Measurements from ENCODE around the gene CBX5. TPM values are rescaled to one million over a fixed set of nuclear protein-coding genes. Genes with fewer than 3 reads are reported as not detected.
"Not testable (repeated sequence)": the region's sequence is repeated elsewhere in the genome, so short reads cannot be mapped to it uniquely, and the experiment has no call there.

The CBX5 gene
- total and polyA plus RNA-seq, 9 of the 15 experiments (the other 6 are each of a cell fraction or from before 2014, with no cell fraction given) = 32.6 to 102 (median 59.2) TPM

DNA sequence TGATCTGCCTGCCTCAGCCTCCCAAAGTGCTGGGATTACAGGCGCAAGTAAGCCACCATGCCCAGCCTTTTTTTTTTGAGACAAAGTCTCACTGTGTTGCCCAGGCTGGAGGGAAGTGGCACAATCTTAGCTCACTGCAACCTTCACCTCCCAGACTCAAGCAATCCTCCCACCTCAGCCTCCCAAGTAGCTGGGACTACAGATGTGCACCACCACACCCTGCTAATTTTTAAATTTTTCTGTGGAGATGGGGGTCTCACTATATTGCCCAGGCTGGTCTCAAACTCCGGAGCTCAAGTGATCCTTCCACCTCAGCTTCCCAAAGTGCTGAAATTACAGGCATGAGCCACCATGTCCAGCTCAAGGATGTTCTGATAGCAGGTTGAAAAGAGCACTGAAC, 85.3 kb downstream of the CBX5 start:
- H4K20me1 ChIP-seq (replicated peaks; ENCODE audit: control insufficient read depth, insufficient read depth, low read length); ATAC-seq; FAIRE-seq; H3K9ac ChIP-seq (ENCODE audit: insufficient read depth in 1 of 2, low read depth in 2 of 2, low read length in 2 of 2); H2AFZ ChIP-seq (ENCODE audit: low read depth, low read length); intact Hi-C loops (cut with micrococcal nuclease); H3K9me1 ChIP-seq (ENCODE audit: control insufficient read depth, insufficient read depth, low read length); DNase-seq (ENCODE audit: extremely low read depth in 1 of 4, low spot score in 3 of 4); H3K4me2 ChIP-seq (ENCODE audit: insufficient read depth, low read length); H3K9me3 ChIP-seq (replicated peaks; ENCODE audit: control insufficient read depth, insufficient read depth, low read depth, low read length); H3K79me2 ChIP-seq (ENCODE audit: control insufficient read depth, insufficient read depth, low read length); BruUV-seq (replicated peaks); CTCF ChIA-PET (ENCODE audit: low intra/inter-chr PET ratio); H3K36me3 ChIP-seq (ENCODE audit: control insufficient read depth, insufficient read depth, low read length); H3K27me3 ChIP-seq (ENCODE audit: control insufficient read depth in 2 of 2, insufficient read depth in 2 of 2, low read length in 2 of 2); H3K4me3 ChIP-seq; H3K27ac ChIP-seq (ENCODE audit: extremely low read depth, low read depth, low read length): not testable (repeated sequence)
- POLR2A ChIA-PET = interaction anchor here (0.6 to 1.9 kb wide), 5 partner anchors 11 to 456 kb away, joined by 3 to 7 read pairs (median 4); no protein-coding TSS in a partner anchor
- H3K4me1 ChIP-seq (replicated peaks in 1 of 2; ENCODE audit: control insufficient read depth in 2 of 2, insufficient read depth in 2 of 2, low read length in 2 of 2) = peaks cover 33 to 36% of the 10 kb centered on the region in 2 experiments
- WGBS (ENCODE audit: insufficient coverage, low coverage, missing lambda C conversion rate) = 10% methylated on average over 2 of the region's 2 CpGs
- in situ Hi-C loops (cut with MboI) = loop anchor here (10.0 kb wide), 1 partner anchor 170 kb away; the partner anchor contains the start of gene HOXC6

DNA sequence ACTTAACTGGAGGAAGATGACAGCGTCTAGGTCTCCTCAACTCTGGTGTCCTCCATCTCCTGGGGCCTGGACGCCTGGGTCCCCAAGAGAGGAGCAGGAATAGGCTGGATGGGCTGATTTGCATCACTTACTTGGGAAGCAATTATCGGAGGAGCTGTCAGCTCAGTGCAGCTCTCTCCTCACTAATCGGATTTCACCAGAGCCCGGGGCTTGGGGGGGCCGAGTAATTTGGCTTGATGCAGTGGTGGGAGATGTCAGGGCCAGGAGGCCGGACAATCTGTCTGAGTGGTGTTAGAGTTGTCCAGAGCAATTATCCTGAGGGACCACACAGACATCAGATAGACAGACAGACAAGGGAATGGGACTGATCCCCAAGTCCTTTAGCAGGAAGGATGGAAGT, 86.5 kb downstream of the CBX5 start:
- in situ Hi-C loops (cut with MboI) = loop anchor here (10.0 kb wide), 1 partner anchor 169 kb away; the partner anchor contains the start of gene HOXC6

More for the DNA sequence above, 86.5 kb downstream of the CBX5 start:
- Histone ChIP-seq H2AFZ (ENCODE audit: low read depth, low read length) (no peak overlapping the region), H3K4me3 (no peak overlapping the region), H3K27ac (ENCODE audit: extremely low read depth, low read depth, low read length) (no peak overlapping the region), H3K9me3 (replicated peaks; ENCODE audit: control insufficient read depth, insufficient read depth, low read depth, low read length) (no peaks in the 10 kb centered on the region), H4K20me1 (replicated peaks; ENCODE audit: control insufficient read depth, insufficient read depth, low read length) (no peaks in the 10 kb centered on the region), H3K9me1 (ENCODE audit: control insufficient read depth, insufficient read depth, low read length) (no peaks in the 10 kb centered on the region), H3K36me3 (ENCODE audit: control insufficient read depth, insufficient read depth, low read length) (no peaks in the 10 kb centered on the region), H3K79me2 (ENCODE audit: control insufficient read depth, insufficient read depth, low read length) (peaks cover 3% of the 10 kb centered on the region; the same call in 2 of the 3 replicates), H3K27me3 (ENCODE audit: control insufficient read depth in 2 of 2, insufficient read depth in 2 of 2, low read length in 2 of 2) (no peaks in the 10 kb centered on the region), H3K9ac (ENCODE audit: insufficient read depth in 1 of 2, low read depth in 2 of 2, low read length in 2 of 2) (no peak overlapping the region), H3K4me1 (replicated peaks in 1 of 2; ENCODE audit: control insufficient read depth in 2 of 2, insufficient read depth in 2 of 2, low read length in 2 of 2) (peaks cover 33 to 36% of the 10 kb centered on the region in 2 experiments), H3K4me2 (ENCODE audit: insufficient read depth, low read length) (no peak overlapping the region)
- ChIA-PET CTCF (ENCODE audit: low intra/inter-chr PET ratio) (no interaction called here), POLR2A (interaction anchor here (0.9 kb wide), 1 partner anchor 193 kb away, joined by 3 read pairs; the partner anchor contains the start of gene HOXC9)
- FAIRE-seq = no peak
- intact Hi-C loops (cut with micrococcal nuclease) = no loop called here
- ATAC-seq = no peak
- WGBS (ENCODE audit: insufficient coverage, low coverage, missing lambda C conversion rate) = 39% methylated on average over 7 of the region's 7 CpGs
- no TSS peak for BruUV-seq (replicated peaks)
- TF ChIP-seq, protein P1, sequence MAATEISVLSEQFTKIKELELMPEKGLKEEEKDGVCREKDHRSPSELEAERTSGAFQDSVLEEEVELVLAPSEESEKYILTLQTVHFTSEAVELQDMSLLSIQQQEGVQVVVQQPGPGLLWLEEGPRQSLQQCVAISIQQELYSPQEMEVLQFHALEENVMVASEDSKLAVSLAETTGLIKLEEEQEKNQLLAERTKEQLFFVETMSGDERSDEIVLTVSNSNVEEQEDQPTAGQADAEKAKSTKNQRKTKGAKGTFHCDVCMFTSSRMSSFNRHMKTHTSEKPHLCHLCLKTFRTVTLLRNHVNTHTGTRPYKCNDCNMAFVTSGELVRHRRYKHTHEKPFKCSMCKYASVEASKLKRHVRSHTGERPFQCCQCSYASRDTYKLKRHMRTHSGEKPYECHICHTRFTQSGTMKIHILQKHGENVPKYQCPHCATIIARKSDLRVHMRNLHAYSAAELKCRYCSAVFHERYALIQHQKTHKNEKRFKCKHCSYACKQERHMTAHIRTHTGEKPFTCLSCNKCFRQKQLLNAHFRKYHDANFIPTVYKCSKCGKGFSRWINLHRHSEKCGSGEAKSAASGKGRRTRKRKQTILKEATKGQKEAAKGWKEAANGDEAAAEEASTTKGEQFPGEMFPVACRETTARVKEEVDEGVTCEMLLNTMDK (IDR thresholded peaks at IDR 0.05; ENCODE audit: borderline replicate concordance, insufficient read depth, low read depth, low read length, poor library complexity, severe bottlenecking) = no peak
- TF ChIP-seq ZNF143 (CRISPR knock-in tag; IDR thresholded peaks at IDR 0.05) (no peak), CHD4 (IDR thresholded peaks at IDR 0.05; ENCODE audit: insufficient read depth, insufficient replicate concordance, low read depth, low read length, poor library complexity, severe bottlenecking) (no peak), BHLHE40 (IDR thresholded peaks at IDR 0.05; ENCODE audit: low read length) (no peak)
- no peak for DNase-seq (ENCODE audit: extremely low read depth in 1 of 4, low spot score in 3 of 4)
